GM18511 (cell line): ENCODE measurements around the gene PDE4D.
"Not testable (repeated sequence)": the region's sequence is repeated elsewhere in the genome, so short reads cannot be mapped to it uniquely, and the experiment has no call there.

Experiments used
- ATAC-seq: cut with Tn5 transposase; IDR thresholded peaks from one replicate; pipeline ENCODE4 v1.9.1; 2021; ENCODE audit warnings: mild to moderate bottlenecking, moderate library complexity; ENCODE audit not compliant: unreplicated experiment

The PDE4D gene

DNA sequence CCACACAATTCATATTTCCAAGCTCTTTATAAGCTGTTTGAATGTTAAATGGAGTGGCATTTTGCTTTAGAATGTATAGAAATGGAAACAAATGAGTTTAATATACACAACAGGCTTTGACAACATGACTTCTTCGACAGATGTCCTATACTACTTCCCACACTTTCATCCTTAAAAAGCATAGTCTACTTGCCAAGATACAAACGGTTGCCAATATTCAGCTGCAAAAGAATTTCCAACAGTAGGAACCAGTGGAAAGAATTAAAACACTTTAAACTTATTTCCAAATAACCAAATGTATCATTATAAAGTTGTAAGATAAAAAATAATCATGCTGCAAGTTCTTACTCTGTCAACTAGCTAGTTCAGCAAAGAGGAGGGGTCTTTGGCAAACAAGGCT, 456.4 kb downstream of the PDE4D start:
- no peak for ATAC-seq

DNA sequence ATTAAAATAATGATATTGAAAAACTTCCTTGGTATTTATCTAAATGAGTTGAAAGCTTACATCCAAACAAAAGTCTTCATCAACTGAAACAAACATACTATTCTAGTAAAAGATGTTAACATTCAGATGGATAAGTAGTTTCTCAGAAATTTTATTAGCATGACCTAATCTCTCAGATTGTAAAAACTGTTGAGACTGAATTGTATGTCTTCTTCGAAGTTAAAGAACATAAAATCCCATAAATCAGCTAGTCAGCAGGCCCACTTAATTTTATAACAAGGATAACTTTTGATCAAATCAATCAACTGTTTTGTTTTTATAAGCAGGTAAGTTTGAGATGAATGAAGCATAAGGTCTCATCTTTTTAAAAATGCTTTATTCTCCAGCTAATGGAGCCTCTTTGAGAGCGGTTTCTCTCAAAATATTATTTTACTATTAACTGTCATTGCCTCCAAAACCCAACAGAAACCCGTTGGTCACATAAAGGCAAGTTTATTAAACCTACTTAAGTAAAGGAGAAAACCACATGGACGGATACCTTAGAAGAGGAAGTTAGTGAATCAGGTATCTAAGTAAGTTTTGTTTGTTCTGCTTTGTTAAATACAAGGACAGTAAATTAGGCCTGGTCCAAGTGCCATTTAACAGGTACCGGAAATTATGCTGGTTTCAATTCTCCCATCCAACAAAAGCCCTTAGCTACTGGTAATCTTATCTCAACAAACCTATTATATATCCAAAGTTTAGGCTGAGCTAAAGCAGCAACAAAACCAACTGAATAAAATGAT, 457.0 kb downstream of the PDE4D start:
- ATAC-seq: no peak

DNA sequence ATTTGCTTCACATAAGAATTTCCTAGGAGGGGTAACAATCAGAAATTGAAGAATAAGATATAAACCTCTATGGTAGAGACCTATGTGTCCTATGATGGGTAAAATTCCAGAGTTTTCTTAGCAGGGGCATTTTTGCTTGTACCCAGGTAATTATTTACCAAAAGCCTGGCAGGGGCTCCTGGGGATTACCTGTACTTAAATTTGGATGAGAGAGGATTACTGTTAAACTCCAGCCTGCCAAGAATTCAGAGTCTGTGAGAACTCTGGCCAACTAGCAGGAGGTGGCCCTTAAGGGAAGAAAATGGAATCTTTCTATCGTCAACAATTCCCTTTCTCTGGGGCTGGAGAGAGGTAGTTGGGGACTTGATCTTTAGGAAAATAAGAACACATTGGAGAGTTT, 460.4 kb downstream of the PDE4D start:
- no peak for ATAC-seq

DNA sequence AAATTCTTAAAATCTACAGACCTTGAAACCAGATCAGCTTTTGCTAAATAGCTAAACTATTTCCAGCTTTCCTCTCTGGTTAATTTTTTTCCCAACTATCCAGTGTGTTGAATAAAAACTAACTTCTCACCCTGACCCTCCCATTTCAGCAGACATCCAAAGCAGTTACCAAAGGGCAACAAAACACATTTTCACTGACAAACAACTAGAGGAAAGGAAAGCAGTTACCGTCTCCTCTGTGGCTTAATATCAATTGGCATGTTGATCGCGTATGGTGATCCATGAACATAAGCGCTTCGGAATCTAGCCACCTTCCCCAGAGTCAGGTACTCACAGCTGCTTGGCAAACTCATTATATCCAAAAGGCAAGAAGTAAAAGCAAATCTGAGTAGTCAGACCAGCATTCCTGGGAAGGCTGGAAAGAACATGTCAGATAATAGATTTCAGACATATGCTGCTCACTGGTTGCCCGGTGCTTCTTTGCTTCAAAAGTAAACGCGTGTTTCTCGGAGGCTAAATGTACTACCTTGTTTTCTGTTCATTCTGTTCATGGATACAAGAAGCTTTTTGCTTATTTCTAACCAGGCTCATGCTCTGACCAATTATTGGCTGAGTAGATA, 463.4 kb downstream of the PDE4D start:
- no peak for ATAC-seq

DNA sequence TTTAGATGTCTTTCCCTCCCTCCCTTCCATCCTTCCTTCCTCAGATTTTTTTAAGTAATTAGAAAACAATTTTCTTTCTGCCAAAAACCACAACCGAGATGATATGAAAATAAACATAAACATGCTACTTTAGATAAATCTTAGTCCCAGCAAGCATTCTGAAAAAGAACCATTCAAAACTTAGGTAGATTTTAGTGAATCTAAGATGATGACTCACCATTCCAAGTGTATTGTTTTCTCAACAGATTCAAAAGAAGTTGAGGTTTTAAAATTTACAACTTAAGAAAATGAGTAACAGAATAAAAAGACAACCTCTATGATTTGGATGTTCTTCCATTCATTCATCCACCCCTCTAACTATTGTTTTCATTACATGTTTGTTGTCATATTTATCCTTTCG, 465.1 kb downstream of the PDE4D start:
- ATAC-seq: no peak

DNA sequence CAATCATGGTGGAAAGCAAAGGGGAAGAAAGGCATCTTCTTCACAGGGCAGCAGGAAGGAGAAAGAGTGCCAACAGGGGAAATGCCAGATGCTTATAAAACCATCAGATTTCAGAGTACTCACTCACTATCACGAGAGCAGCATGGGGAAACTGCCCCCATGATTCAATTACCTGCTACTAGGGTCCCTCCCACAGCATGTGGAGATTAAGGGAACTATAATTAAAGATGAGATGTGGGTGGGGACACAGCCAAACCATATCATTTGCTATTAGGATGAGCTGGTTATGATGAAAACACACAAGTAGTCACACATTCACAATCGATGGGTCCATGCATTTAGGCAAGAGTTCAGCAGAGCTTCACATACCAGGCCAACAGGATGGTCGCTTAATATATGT, 469.0 kb downstream of the PDE4D start:
- ATAC-seq: no peak

DNA sequence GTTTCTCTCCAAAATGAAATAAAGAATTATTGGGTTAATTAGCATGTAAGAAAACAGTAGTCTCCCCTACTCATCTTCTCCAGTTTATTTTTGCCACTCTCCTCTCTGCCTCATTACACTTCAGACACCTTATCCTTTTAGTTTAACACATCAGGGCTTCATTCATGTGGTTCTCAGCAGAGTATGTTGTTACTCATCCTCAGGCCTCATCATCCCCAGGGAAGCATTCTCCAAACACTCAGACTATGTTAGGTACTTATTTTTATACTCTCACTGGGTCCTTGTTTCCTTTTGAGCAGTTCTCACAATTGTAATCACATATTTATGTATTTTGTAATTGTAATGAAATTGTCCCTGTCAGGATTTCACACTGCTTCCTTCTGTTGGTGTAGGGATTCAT, 470.5 kb downstream of the PDE4D start:
- ATAC-seq: no peak

DNA sequence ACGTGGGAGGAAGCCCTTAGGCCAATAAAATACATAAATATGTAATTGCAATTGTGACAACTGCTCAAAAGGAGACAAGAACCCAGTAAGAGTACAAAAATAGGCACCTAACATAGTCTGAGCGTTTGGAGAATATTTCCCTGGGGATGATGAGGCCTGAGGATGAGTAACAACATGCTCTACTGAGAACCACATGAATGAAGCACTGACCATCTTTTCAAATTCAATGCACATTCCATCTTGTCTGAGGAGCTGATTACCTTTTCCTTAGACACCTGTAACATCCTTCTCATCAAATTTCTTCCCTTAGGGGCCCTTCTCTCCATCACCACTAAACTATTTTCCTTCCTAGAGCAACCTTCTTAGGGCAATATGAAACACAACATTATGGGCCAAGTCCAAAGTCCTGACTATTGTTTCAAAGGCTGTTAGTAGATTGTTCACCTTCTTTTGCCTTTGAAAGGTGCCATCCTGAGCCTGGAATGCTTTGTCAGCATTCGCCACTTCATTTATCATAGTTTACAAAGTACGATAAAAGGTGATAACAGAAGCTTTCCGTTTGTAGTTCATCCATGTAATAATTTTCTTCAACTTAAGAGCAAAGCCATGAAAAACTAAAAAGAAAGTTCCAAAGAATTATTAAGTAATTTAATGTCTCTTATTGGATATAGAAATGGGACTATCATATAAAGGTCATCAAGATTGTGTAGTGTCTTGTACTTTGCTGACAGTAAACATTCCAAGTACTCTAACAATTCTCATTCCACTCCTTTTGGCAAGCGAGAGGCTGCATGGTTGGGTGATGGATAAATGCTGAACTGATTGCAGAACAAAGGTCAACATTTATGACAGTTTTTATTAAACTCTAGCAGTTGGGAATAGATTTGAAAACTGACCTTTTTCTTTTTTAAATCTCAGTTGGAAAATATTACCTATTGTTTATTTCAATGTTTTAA, 471.3 kb downstream of the PDE4D start:
- ATAC-seq: no peak

DNA sequence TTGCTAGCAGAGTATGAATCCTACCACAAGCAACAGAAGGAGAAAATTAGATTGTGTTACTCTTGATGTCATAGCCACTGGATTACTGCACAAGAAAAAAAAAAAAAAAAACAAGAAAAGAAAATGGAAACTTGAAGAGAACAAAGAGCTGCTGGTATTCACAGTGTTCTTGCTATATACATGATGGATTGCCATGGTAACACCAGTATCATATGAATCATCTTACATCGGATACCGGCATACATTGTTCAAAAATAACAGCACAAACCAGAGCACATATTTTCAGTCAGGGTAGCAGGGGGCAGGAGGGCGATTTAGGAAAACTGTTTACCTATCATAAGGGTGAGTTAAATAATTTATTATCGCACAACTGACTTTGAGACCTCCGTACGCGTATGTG, 472.9 kb downstream of the PDE4D start:
- no peak for ATAC-seq

DNA sequence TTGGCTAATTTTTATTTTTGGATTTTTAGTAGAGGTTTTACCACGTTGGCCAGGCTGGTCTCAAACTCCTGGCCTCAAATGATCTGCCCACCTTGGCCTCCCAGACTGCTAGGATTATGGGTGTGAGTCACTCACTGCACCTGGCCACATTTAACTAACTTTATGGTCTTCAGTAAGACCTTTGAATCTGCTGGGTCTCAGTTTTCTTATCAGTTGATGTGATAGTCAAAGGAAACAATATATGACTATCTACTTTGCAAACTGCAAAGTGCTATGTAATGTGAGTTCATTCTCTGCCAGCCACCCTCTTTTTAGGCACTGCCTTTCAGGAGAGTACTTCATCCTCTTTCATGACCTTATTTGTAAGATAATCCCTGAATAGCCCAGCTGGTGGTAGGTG, 474.7 kb downstream of the PDE4D start:
- ATAC-seq: no peak

DNA sequence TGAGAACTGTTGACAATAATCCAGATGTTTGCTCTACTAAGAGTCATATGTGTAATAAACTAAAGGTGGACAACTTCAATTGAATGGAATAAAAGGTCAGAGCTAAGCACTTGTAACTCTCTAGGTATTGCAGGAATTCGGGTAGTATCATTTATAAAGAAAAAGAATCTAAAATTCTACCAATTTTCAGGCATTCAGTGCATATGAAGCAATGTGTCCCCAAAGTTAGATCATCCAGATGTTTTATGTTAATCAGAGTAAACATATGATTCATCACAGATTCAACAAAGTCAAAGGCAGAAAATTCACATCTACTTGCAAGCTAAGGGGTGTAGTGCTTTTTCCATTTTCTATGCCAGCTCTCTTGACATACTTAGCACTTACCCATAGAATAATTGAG, 477.1 kb downstream of the PDE4D start:
- no peak for ATAC-seq

DNA sequence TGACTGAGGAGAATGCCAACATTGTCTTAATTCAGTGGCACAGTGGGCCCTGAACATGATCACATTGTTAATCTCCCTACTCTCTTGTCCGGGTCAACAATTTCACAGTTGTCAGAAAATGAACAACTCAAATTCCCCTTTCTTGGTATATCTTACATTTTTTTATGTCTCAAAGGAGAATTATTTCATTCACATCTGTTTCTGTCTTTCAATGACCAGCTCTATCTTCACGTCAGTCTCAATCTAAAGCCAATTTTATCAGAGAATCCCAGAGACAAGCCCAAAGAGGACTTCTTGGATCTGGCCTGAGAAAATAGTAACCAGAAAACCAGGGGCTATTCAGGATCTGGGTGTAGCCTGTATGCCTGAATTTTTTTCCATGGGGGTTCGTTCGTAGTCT, 477.5 kb downstream of the PDE4D start:
- ATAC-seq: no peak

DNA sequence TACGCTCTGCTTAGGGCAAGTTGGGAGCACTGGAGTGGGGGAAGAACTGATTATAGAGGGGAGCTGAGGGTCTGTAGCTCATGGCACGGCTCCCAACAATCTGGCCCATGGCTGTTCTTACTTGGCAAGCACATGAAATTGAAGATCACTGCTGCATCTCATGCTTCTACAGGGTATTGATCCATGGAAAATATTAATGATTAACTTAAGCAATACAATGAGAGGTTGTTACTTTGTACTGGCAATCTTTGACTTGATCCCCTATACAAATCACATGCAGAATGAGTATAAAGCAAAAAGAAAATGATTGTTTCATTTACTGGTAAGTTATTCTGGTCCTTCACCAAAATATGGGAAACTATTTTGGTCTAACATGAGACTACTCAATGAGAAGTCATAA, 481.1 kb downstream of the PDE4D start:
- ATAC-seq: no peak

DNA sequence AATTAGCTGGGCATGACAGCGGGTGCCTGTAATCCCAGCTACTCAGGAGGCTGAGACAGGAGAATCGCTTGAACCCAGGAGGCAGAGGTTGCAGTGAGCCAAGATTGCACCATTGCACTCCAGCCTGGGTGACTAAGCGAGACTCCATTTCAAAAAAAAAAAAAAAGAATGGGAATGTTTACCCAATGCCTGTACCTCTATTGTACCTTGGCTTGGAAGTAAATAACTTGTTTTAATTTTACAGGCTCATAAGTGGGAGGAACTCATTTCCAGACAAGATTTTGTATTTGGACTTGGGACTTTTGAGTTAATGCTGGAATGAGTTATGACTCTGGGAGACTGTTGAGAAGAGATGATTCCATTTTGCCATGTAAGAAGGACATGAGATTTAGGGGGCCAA, 484.5 kb downstream of the PDE4D start:
- ATAC-seq: not testable (repeated sequence)

DNA sequence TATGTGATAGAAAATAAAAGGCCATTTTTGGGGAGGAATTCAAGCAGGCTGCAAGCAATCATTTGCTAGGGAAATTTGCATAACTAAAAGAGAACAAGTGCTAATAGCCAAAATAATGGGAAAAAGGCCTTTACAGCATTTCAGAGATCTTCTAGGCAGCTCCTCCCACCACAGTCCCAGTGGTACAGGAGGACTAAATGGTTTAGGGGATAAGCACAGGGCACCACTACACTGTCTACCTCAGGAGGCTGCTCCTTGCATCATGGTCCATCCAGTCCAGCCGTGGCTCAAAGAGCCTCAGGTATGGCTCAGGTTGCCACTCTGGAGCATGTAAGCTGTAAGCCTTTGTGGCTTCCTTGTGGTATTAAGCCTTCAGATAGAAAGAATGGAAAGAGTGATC, 485.6 kb downstream of the PDE4D start:
- no peak for ATAC-seq

DNA sequence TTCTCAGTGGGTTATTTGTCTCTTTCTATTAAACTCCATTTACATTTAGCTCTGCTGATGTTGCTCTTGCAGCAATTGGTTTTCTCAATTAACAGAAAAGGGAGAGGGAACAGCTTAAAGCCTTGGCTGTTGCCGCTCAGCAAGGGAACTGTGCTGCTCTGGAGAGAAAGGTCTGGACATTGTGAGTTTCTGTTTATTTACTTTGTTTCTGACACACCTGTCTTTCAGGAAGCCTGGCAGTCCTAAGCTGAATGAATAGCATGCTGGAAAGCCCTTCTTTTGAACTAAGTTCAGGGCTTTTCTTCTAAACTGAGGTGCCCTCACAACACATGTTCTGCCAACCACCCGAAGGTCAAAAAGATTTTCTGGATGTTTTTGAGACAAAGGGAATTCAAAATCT, 491.9 kb downstream of the PDE4D start:
- ATAC-seq: no peak

DNA sequence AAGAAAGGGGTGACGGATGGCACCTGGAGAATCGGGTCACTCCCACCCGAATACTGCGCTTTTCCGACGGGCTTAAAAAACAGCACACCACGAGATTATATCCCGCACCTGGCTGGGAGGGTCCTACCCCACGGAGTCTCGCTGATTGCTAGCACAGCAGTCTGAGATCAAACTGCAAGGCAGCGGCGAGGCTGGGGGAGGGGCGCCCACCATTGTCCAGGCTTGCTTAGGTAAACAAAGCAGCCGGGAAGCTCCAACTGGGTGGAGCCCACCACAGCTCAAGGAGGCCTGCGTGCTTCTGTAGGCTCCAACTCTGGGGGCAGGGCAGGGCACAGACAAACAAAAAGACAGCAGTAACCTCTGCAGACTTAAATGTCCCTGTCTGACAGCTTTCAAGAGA, 498.6 kb downstream of the PDE4D start:
- not testable (repeated sequence) for ATAC-seq

DNA sequence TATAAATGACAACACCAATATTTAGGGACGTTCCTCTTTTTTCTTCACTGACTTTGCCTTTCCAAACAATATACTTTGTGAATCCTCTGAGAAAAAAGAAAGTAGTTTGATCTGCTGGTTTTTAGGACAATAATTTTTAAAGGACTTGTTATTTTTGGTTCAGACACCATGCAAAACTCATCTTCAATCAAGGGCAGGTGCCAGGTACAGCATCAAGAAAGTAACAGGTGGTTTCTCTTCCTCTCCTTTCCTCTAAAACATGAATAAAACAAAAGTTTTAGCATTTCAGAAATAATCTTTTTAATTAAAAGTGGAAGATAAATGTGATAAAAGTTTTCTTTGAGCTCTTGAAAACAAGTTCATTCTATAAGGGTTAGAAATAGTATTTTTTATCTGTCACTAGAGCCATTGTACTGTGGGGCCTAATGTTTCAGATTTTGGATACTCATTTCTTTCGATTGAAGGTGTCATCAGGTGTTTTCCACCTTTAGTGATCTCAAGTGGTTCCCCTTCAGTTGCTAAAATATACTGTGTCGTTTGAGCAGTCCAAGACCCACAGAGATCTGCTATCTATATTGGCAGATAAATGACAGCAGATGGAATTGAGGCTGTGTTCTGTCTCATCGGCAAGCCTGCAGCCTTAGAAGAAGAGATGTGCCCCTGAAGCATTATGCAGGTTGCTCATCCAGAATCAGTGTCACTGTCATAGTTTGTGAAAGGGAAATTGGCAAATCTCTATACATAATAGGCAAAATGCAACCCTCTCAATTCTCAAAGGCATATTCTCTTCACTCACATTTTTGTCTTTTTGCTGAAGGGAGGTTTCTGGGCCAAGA, 499.7 kb downstream of the PDE4D start:
- ATAC-seq: no peak

DNA sequence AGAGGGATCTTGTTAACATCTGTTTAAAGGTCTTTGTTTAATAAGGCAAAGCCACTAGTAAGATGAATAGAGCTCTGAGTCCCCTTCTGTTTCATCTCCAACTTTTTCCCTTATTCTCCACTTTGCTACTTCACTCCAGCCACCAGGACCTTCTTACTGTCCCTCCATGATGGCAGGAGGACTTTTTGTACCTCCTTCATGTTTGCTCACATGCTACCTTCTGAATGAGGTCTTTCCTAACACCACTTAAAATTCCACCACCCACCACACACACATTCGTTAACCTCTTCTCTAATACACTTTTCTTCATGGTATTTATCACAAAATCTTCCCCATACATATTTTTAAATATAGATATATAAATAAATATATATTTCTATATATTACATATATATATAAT, 501.9 kb downstream of the PDE4D start:
- ATAC-seq: no peak

DNA sequence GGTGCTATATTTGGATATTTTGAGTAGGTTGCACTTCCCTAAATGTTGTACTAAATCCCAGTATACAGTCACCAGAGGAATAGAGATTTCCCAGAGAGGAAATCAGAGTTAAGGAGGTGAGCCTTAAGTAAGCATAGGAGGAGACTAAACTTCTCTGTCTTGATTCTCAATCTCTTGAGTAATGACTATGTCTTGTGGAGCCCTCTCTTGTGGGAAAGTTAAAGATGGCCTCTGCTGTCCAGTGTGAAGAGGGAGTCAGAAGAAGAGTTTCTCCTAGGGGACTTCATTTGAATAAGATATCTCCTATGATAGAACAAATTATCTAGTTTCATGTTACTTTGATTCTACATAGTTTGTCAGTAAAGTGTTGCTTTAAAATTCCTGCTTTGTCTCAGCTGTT, 502.5 kb downstream of the PDE4D start:
- ATAC-seq: no peak
